Heart left ventricle (tissue), 13 donors: ENCODE data around the gene KIF16B.

Experiments
- CTCF ChIP-seq, 12 donors: fragments of 200-600 bp; sonication (generic) in 4 of 12; IDR thresholded peaks; one replicate each; pipeline versions ENCODE4 v1.5.0 to v1.8.0; 2018 to 2022; ENCODE audit warnings: antibody characterized with exemption in 12 of 12, mild to moderate bottlenecking in 5 of 12
- POLR2A ChIP-seq, 2 donors: fragments of 450-650 bp; IDR thresholded peaks; one replicate each; pipeline ENCODE4 v1.6.1; 2017; ENCODE audit warnings: antibody characterized with exemption in 2 of 2, mild to moderate bottlenecking in 2 of 2, moderate library complexity in 2 of 2
- donor health status: ischemic (EF 13 %, LVEDD 7.1; RV severe dilation, severe dysfunction).
- donor health status: DM: no; HTN: yes; CAD: no.
- donor health status: DM: no; HTN: no; CAD: no.
- donor health status: ischemic (EF 25% LVEDD 6.9; RV normal size, moderate dysfunction).
- donor health status: ischemic (EF 25% LVEDD 5.7; RV mildly dilated, moderate dysfunction).
- donor health status: ischemic (EF 35%, LVEDD 5.7; RV mildly dilated, moderate dysfunction).
- donor health status: nonischemic (EF 11% LVEDD 7.7; RV severe dilation, severe dysfunction).
- donor health status: DM: yes; HTN: yes; CAD: no.
- donor health status: PGD.
- donor health status: ischemic (EF 29% LVEDD 5.4; RV normal size, mild dysfunction).
- donor health status: nonischemic (EF 23%, LVEDD 6.1; RV moderate dilation, normal function).

GRCh38 chr20:16257021-16257420, 316.2 kb downstream of the KIF16B start:
- no peak for TF ChIP-seq CTCF (IDR thresholded peaks at IDR 0.05)
- no peak for TF ChIP-seq POLR2A (IDR thresholded peaks at IDR 0.05)
